Keratinocyte (primary cell): ENCODE results near the gene TIAM2.

Experiments
- CTCF ChIP-seq, 3 experiments: IDR thresholded peaks in 1 of 3; conservative IDR thresholded peaks in 1 of 3; optimal IDR thresholded peaks in 1 of 3; 2 replicates in 2 of 3; 3 replicates in 1 of 3; pipeline versions ENCODE3 to v1.5.1; 2011; ENCODE audit warnings: low read length in 3 of 3, mild to moderate bottlenecking in 3 of 3, moderate library complexity in 2 of 3, control low read depth in 1 of 3, inconsistent platforms in 1 of 3; ENCODE audit not compliant: insufficient read depth in 2 of 3; ENCODE audit errors: extremely low read depth in 1 of 3
- EZH2 ChIP-seq: IDR thresholded peaks from one replicate; pipeline ENCODE4 v1.6.1; 2012; ENCODE audit warnings: inconsistent platforms, mild to moderate bottlenecking, low read length, moderate library complexity

- no peak for TF ChIP-seq CTCF (optimal IDR thresholded peaks at IDR 0.05 in 1 of 3, IDR thresholded peaks at IDR 0.05 in 1 of 3, conservative IDR thresholded peaks at IDR 0.05 in 1 of 3; ENCODE audit: extremely low read depth in 1 of 3, insufficient read depth in 2 of 3, low read length in 3 of 3)
- TF ChIP-seq EZH2: no peak
Measured at GRCh38 chr6:155187994-155188706, 193.0 kb downstream of the TIAM2 start.
